Measurements from ENCODE around the gene KL. TPM values are rescaled to one million over a fixed set of nuclear protein-coding genes. Genes with fewer than 3 reads are reported as not detected.

Gene KL
- total and polyA plus RNA-seq, 2 experiments from 2014 or later = 0.03 TPM; not detected in 1

GRCh38 chr13:33076001-33076992 lies 60.1 kb downstream of the KL start:
- Mint-ChIP-seq H3K4me1 (peaks cover 10% of the 10 kb centered on the region), H3K27ac (peak overlapping the region; percentile 14; the same call in 1 of the 2 replicates), H3K9me3 (no peaks in the 10 kb centered on the region), H3K27me3 (ENCODE audit: insufficient read depth, low read depth, poor library complexity) (peaks cover 5% of the 10 kb centered on the region), H3K36me3 (ENCODE audit: low read depth) (no peaks in the 10 kb centered on the region), H3K4me3 (no peak overlapping the region)
- no peaks in the 10 kb centered on the region for H3K79me2 ChIP-seq (replicated peaks; ENCODE audit: insufficient read depth)
- no peaks in the 10 kb centered on the region; the same call in 1 of the 2 replicates for H4K20me1 ChIP-seq (replicated peaks; ENCODE audit: insufficient read depth)
- H3K4me1 ChIP-seq (ENCODE audit: insufficient read depth) = no peaks in the 10 kb centered on the region
- ATAC-seq (no peak), DNase-seq (ENCODE audit: low spot score) (no peak)
- H3K27ac ChIP-seq (ENCODE audit: low read depth) = no peak overlapping the region; the same call in 1 of the 2 replicates
- no peaks in the 10 kb centered on the region for H3K9me2 ChIP-seq (ENCODE audit: insufficient read depth)
- H3K4me2 ChIP-seq = no peak overlapping the region
- no peaks in the 10 kb centered on the region for H3K27me3 ChIP-seq (ENCODE audit: insufficient read depth)
- H3K36me3 ChIP-seq (ENCODE audit: insufficient read depth) = no peaks in the 10 kb centered on the region
- H3K4me3 ChIP-seq = no peak overlapping the region
- no peaks in the 10 kb centered on the region for H3F3A ChIP-seq (replicated peaks; ENCODE audit: low read depth)
- peak overlapping the region; percentile 10; the same call in 1 of the 2 replicates for H2AFZ ChIP-seq
- no peak for TF ChIP-seq ZNF462 (CRISPR knock-in tag; IDR thresholded peaks at IDR 0.05)
- TF ChIP-seq CTCF (conservative IDR thresholded peaks at IDR 0.05; ENCODE audit: low read depth in 2 of 2) = no peak
- TF ChIP-seq EZH2phosphoT487 (IDR thresholded peaks at IDR 0.05; ENCODE audit: unreplicated experiment) = no peak
- TF ChIP-seq ETS1 (IDR thresholded peaks at IDR 0.05) = no peak
- no peak for TF ChIP-seq POLR2AphosphoS5 (IDR thresholded peaks at IDR 0.05; ENCODE audit: low read depth)
- no peak for TF ChIP-seq EZH2 (IDR thresholded peaks at IDR 0.05; ENCODE audit: low read depth, unreplicated experiment)
- TF ChIP-seq STAT1 (IDR thresholded peaks at IDR 0.05; ENCODE audit: unreplicated experiment) = no peak
- TF ChIP-seq NANOG (IDR thresholded peaks at IDR 0.05; ENCODE audit: borderline replicate concordance) = no peak
- no peak for TF ChIP-seq JUNB (IDR thresholded peaks at IDR 0.05; ENCODE audit: unreplicated experiment)
- TF ChIP-seq CREB1 (CRISPR knock-in tag; IDR thresholded peaks at IDR 0.05; ENCODE audit: low read depth) = no peak
- no peak for TF ChIP-seq ZNF331 (CRISPR knock-in tag; IDR thresholded peaks at IDR 0.05; ENCODE audit: low read depth)
- no peak for TF ChIP-seq ZNF114 (CRISPR knock-in tag; IDR thresholded peaks at IDR 0.05)
- no peak for TF ChIP-seq REST (IDR thresholded peaks at IDR 0.05; ENCODE audit: unreplicated experiment)
